IMR-90 (cell line): ENCODE measurements around the gene GPA33. TPM values are rescaled to one million over a fixed set of nuclear protein-coding genes. Genes with fewer than 3 reads are reported as not detected.

Source experiments
- ATAC-seq: fragments of 200-7000 bp; cut with Tn5 transposase; 2 replicates; pipeline ENCODE4 v1.9.1; 2020; ENCODE audit warnings: low read depth, mild to moderate bottlenecking, moderate library complexity
- BruUV-seq: library from RNA; stranded (reverse); fragments of 400-500 nt; replicated peaks from 2 replicates; lab custom pipeline; 2021; lab: Mats Ljungman, UMichigan
- CTCF ChIA-PET: fragments of 300-600 bp; formaldehyde crosslinking; extraction: SDS; loops from one replicate; lab custom pipeline; 2021; ENCODE audit warnings: antibody characterized with exemption; lab: Yijun Ruan, JAX
- POLR2A ChIA-PET: fragments of 300-600 bp; sonication (Branson Sonifier 250); formaldehyde crosslinking; loops from one replicate; lab custom pipeline; 2022; ENCODE audit warnings: antibody characterized with exemption; ENCODE audit not compliant: unreplicated experiment; lab: Charles Lee
- DNase-seq: peaks from one replicate; pipeline ENCODE4 v3.0.0; 2013
- H2AFZ ChIP-seq: replicated peaks from 2 replicates; pipeline ENCODE3; 2013; ENCODE audit warnings: low read length, mild to moderate bottlenecking; ENCODE audit not compliant: poor library complexity
- H2AK5ac ChIP-seq: 2 replicates; pipeline ENCODE4 v1.6.1; 2013; ENCODE audit warnings: low read depth, low read length, inconsistent platforms
- H2AK9ac ChIP-seq: replicated peaks from 2 replicates; pipeline ENCODE3; 2013; ENCODE audit warnings: mild to moderate bottlenecking, low read depth, low read length, moderate library complexity; ENCODE audit not compliant: poor library complexity
- H2BK120ac ChIP-seq: 2 replicates; pipeline ENCODE4 v1.6.1; 2013; ENCODE audit warnings: low read depth, low read length, inconsistent platforms
- H2BK15ac ChIP-seq: 3 replicates; pipeline ENCODE4 v1.6.1; 2013; ENCODE audit warnings: low read depth, low read length, inconsistent platforms
- H2BK20ac ChIP-seq: 2 replicates; pipeline ENCODE4 v1.6.1; 2013; ENCODE audit warnings: low read depth, mild to moderate bottlenecking, inconsistent platforms, low read length, moderate library complexity
- H2BK5ac ChIP-seq: 2 replicates; pipeline ENCODE4 v1.6.1; 2013; ENCODE audit warnings: mild to moderate bottlenecking, low read depth, low read length, inconsistent platforms; ENCODE audit not compliant: poor library complexity, severe bottlenecking
- H3K14ac ChIP-seq: replicated peaks from 2 replicates; pipeline ENCODE4 v1.6.1; 2013; ENCODE audit warnings: low read depth, low read length, inconsistent platforms
- H3K18ac ChIP-seq: 2 replicates; pipeline ENCODE4 v1.6.1; 2013; ENCODE audit warnings: low read depth, low read length, control low read depth
- H3K23ac ChIP-seq: 2 replicates; pipeline ENCODE4 v1.6.1; 2013; ENCODE audit warnings: low read depth, low read length, inconsistent platforms
- H3K27ac ChIP-seq: 2 replicates; pipeline ENCODE4 v1.5.1; 2013; ENCODE audit warnings: mild to moderate bottlenecking, control low read depth, low read length; ENCODE audit not compliant: insufficient read depth
- H3K27me3 ChIP-seq: 2 replicates; pipeline ENCODE4 v1.6.1; 2013; ENCODE audit warnings: low read length; ENCODE audit not compliant: control insufficient read depth, insufficient read depth
- H3K36me3 ChIP-seq: 2 replicates; pipeline ENCODE4 v1.6.1; 2013; ENCODE audit warnings: low read length, mixed read lengths; ENCODE audit not compliant: control insufficient read depth, insufficient read depth
- H3K4ac ChIP-seq: 2 replicates; pipeline ENCODE4 v1.6.1; 2013; ENCODE audit warnings: low read depth, low read length, inconsistent platforms
- H3K4me1 ChIP-seq: 2 replicates; pipeline ENCODE4 v1.6.1; 2013; ENCODE audit warnings: low read length, mixed read lengths; ENCODE audit not compliant: control insufficient read depth, insufficient read depth
- H3K4me2 ChIP-seq: 2 replicates; pipeline ENCODE4 v1.6.1; 2013; ENCODE audit warnings: low read depth, mild to moderate bottlenecking, control low read depth, low read length, moderate library complexity
- H3K4me3 ChIP-seq: 2 replicates; pipeline ENCODE4 v1.5.1; 2013; ENCODE audit warnings: low read depth, mild to moderate bottlenecking, control low read depth, low read length, moderate library complexity; ENCODE audit not compliant: insufficient read depth
- H3K56ac ChIP-seq: 2 replicates; pipeline ENCODE4 v1.6.1; 2013; ENCODE audit warnings: low read length, inconsistent platforms; ENCODE audit not compliant: insufficient read depth; ENCODE audit errors: extremely low read depth
- H3K79me1 ChIP-seq, 2 experiments: 2 replicates each; pipeline ENCODE4 v1.6.1; 2013; ENCODE audit warnings: low read length in 2 of 2, inconsistent platforms in 1 of 2, low read depth in 1 of 2
- H3K9ac ChIP-seq: 2 replicates; pipeline ENCODE4 v1.6.1; 2013; ENCODE audit warnings: low read depth, low read length, control low read depth
- H3K9me1 ChIP-seq: 2 replicates; pipeline ENCODE4 v1.6.1; 2013; ENCODE audit warnings: low read length, inconsistent platforms; ENCODE audit not compliant: insufficient read depth
- H3K9me3 ChIP-seq: 2 replicates; pipeline ENCODE4 v1.6.1; 2013; ENCODE audit warnings: low read length; ENCODE audit not compliant: control insufficient read depth, insufficient read depth
- H4K20me1 ChIP-seq: 2 replicates; pipeline ENCODE4 v1.6.1; 2013; ENCODE audit warnings: low read length, inconsistent platforms; ENCODE audit not compliant: insufficient read depth
- H4K5ac ChIP-seq: 2 replicates; pipeline ENCODE4 v1.6.1; 2013; ENCODE audit warnings: mild to moderate bottlenecking, low read depth, low read length, control low read depth
- H4K8ac ChIP-seq, 2 experiments: 2 replicates each; pipeline ENCODE4 v1.6.1; 2013; ENCODE audit warnings: low read depth in 2 of 2, low read length in 2 of 2, control low read depth in 1 of 2, inconsistent platforms in 1 of 2
- H4K91ac ChIP-seq: 2 replicates; pipeline ENCODE4 v1.6.1; 2013; ENCODE audit warnings: low read depth, low read length, inconsistent platforms; ENCODE audit not compliant: insufficient read depth
- CTCF ChIP-seq: conservative IDR thresholded peaks from 2 replicates; pipeline ENCODE4 v1.5.1; 2012; ENCODE audit warnings: mild to moderate bottlenecking, low read depth, low read length, improper control_type of control experiment
- MXI1 ChIP-seq: IDR thresholded peaks from 2 replicates; pipeline ENCODE4 v1.6.1; 2012; ENCODE audit warnings: low read depth, mild to moderate bottlenecking, low read length, moderate library complexity, borderline replicate concordance
- RAD21 ChIP-seq: IDR thresholded peaks from 2 replicates; pipeline ENCODE4 v1.6.1; 2012; ENCODE audit warnings: low read length, improper control_type of control experiment
- RCOR1 ChIP-seq: IDR thresholded peaks from 2 replicates; pipeline ENCODE4 v1.6.1; 2012; ENCODE audit warnings: mild to moderate bottlenecking, low read length, improper control_type of control experiment; ENCODE audit not compliant: insufficient replicate concordance
- whole genome bisulfite sequencing, 2 experiments: methylation state at CpG; one replicate each; pipeline versions ENCODE4 v1.1.5 to v1.1.7; 2013; ENCODE audit warnings: missing lambda C conversion rate in 2 of 2; ENCODE audit not compliant: insufficient read length in 1 of 2; ENCODE audit errors: extremely low coverage in 2 of 2; 5-methylcytosine and 5-hydroxymethylcytosine counted together
- dilution Hi-C: fragments of 300-500 bp; cut with HindIII; formaldehyde crosslinking; loops from one replicate; pipeline ENCODE4 v1.14.3; 2018; ENCODE audit warnings: low sequenced_read_pairs; ENCODE audit not compliant: unreplicated experiment
- in situ Hi-C: fragments of 300-500 bp; cut with MboI; formaldehyde crosslinking; loops from 3 replicates; pipeline ENCODE4 v1.14.3; 2019; ENCODE audit warnings: low sequenced_read_pairs, inconsistent platforms, mixed read lengths
- intact Hi-C: fragments of 100-400 bp; cut with micrococcal nuclease; formaldehyde crosslinking; loops from 2 replicates; pipeline ENCODE4 v1.10.0; 2022
- polyA plus RNA-seq, 3 experiments: library from polyadenylated mRNA; depleted of rRNA; stranded (reverse); fragments of >200 nt; gene quantifications; 2 replicates each; pipeline ENCODE4 v1.2.3, GENCODE V29; 2012; ENCODE audit warnings: low replicate concordance in 1 of 3
- total RNA-seq: library from RNA; depleted of rRNA; stranded (reverse); fragments of >200 nt; gene quantifications from 2 replicates; pipeline ENCODE4 v1.2.3, GENCODE V29; 2012

Gene GPA33
- total and polyA plus RNA-seq, 2 of the 4 experiments (the other 2 are of a cell fraction) = not detected

- Histone ChIP-seq H3K23ac (no peak overlapping the region), H2BK15ac (no peak overlapping the region), H3K9me3 (no peaks in the 10 kb centered on the region), H3K4me1 (no peaks in the 10 kb centered on the region), H3K4ac (no peak overlapping the region), H2BK5ac (no peak overlapping the region), H2BK20ac (no peak overlapping the region), H2AFZ (no peak overlapping the region), H3K14ac (no peak overlapping the region), H3K56ac (no peak overlapping the region), H2BK120ac (no peak overlapping the region), H4K5ac (no peak overlapping the region), H2AK5ac (no peak overlapping the region), H3K4me2 (no peak overlapping the region), H3K9me1 (peaks cover 6% of the 10 kb centered on the region; the same call in 1 of the 2 replicates), H3K27ac (no peak overlapping the region), H4K20me1 (no peaks in the 10 kb centered on the region), H4K8ac (no peak overlapping the region), H2AK9ac (no peak overlapping the region), H3K36me3 (no peaks in the 10 kb centered on the region), H4K91ac (no peak overlapping the region), H3K9ac (no peak overlapping the region), H3K27me3 (no peaks in the 10 kb centered on the region; the same call in 1 of the 2 replicates), H3K18ac (no peak overlapping the region), H3K4me3 (no peak overlapping the region), H3K79me1 (no peaks in the 10 kb centered on the region)
- ChIA-PET CTCF (interaction anchor here (1.1 kb wide), 1 partner anchor 8 kb away, joined by 3 read pairs; no protein-coding TSS in a partner anchor), POLR2A (no interaction called here)
- no peak for ATAC-seq
- no peak for TF ChIP-seq RAD21
- peak; percentile 36 for TF ChIP-seq CTCF
- TF ChIP-seq RCOR1 = no peak
- no peak for TF ChIP-seq MXI1
- no TSS peak for BruUV-seq
- intact Hi-C loops = no loop called here
- 88% methylated on average over 4 of the region's 8 CpGs; no CpG with 5 or more reads in 1 of the 2 experiments for WGBS, 2 experiments
- DNase-seq = no peak
- in situ Hi-C loops = loop anchor here (10.0 kb wide), 2 partner anchors 138 to 578 kb away; no protein-coding TSS in a partner anchor
- dilution Hi-C loops = no loop called here
These were observed 37.8 kb downstream of the GPA33 start for GRCh38 chr1:167052389-167052788.
